Calu3 (cell line): ENCODE data around the gene PTPRF. TPM values are rescaled to one million over a fixed set of nuclear protein-coding genes. Genes with fewer than 3 reads are reported as not detected.
"Not testable (repeated sequence)": the region's sequence is repeated elsewhere in the genome, so short reads cannot be mapped to it uniquely, and the experiment has no call there.

Source experiments
- BruUV-seq: library from RNA; stranded (reverse); fragments of 400-500 nt; replicated peaks from 2 replicates; lab custom pipeline; 2021; lab: Mats Ljungman, UMichigan
- CTCF ChIA-PET: fragments of 300-600 bp; sonication (Branson Sonifier 250); formaldehyde crosslinking; loops from one replicate; lab custom pipeline; 2022; ENCODE audit warnings: antibody characterized with exemption; lab: Charles Lee
- DNase-seq: peaks from one replicate; pipeline ENCODE4 v3.0.0; 2022
- H3K27ac Mint-ChIP-seq: one replicate; pipeline ENCODE4 v1.8.0; 2022; ENCODE audit warnings: mixed read lengths; ENCODE audit not compliant: unreplicated experiment
- H3K27me3 Mint-ChIP-seq: one replicate; pipeline ENCODE4 v1.8.0; 2022; ENCODE audit warnings: mixed read lengths; ENCODE audit not compliant: unreplicated experiment
- H3K36me3 Mint-ChIP-seq: one replicate; pipeline ENCODE4 v1.8.0; 2022; ENCODE audit warnings: mild to moderate bottlenecking, moderate library complexity, mixed read lengths; ENCODE audit not compliant: insufficient read depth, unreplicated experiment
- H3K4me1 Mint-ChIP-seq: one replicate; pipeline ENCODE4 v1.8.0; 2022; ENCODE audit warnings: mild to moderate bottlenecking, low read depth, mixed read lengths; ENCODE audit not compliant: unreplicated experiment
- H3K4me3 Mint-ChIP-seq: one replicate; pipeline ENCODE4 v1.8.0; 2022; ENCODE audit warnings: mild to moderate bottlenecking, low read depth, moderate library complexity, mixed read lengths; ENCODE audit not compliant: unreplicated experiment
- H3K9me3 Mint-ChIP-seq: one replicate; pipeline ENCODE4 v1.8.0; 2022; ENCODE audit warnings: low read depth, mixed read lengths; ENCODE audit not compliant: unreplicated experiment
- intact Hi-C: fragments of 100-400 bp; cut with micrococcal nuclease; formaldehyde crosslinking; loops from one replicate; pipeline ENCODE4 v1.10.0; 2022; ENCODE audit not compliant: unreplicated experiment
- total RNA-seq: library from RNA; stranded (reverse); gene quantifications from 2 replicates; pipeline ENCODE4 v1.2.3, GENCODE V29; 2022
- TF ChIP-seq, protein P1 (sequence below): fragments of 200-600 bp; IDR thresholded peaks from one replicate; pipeline ENCODE4 v1.8.0; 2022; ENCODE audit warnings: antibody characterized with exemption; ENCODE audit not compliant: unreplicated experiment

The PTPRF gene
- total RNA-seq, 1 experiment from 2014 or later = 318 TPM

GRCh38 chr1:43545695-43546387 lies 15.2 kb downstream of the PTPRF start:
- no TSS peak for BruUV-seq
- Mint-ChIP-seq H3K27ac (peak overlapping the region; percentile 21), H3K4me3 (no peak overlapping the region)

DNA sequence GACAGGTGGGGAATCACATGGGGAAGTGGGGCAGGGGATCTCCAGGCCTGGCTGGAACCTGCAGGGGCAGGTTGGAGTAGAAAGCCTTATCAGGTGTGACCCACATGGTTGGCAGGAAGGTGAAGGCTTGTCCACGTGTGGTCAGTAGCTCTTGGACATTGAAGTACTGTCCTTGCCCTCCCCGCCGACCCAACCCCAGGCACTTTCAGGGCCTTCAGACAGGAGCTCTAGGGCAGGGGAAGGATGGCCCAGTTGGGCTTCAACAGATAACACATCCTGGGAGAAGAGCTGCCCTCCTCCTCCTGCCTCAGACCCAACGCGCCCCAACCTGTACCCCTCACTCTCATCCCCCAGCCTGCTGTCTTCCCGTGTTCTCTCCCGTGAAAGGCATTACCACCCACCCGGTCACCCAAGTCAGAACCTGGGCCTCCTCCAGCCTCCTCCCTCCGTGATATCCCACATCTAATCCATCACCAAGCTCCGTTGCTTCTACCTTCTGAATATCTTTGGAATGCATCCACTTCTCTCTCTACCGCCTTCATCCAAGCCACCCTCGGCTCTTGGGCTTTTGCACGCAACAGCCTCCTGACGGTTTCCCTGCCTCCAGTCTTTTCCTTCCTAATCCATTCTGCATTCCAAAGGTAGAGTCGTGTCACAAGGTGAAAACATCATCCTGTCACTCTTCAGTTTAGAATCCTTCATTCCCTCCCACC lies 15.9 kb downstream of the PTPRF start:
- H3K4me3 Mint-ChIP-seq = no peak overlapping the region
- DNase-seq = no peak
- no peaks in the 10 kb centered on the region for H3K9me3 Mint-ChIP-seq
- peaks cover 42% of the 10 kb centered on the region for H3K36me3 Mint-ChIP-seq
- intact Hi-C loops = no loop called here
- no TSS peak for BruUV-seq
- TF ChIP-seq, protein P1, sequence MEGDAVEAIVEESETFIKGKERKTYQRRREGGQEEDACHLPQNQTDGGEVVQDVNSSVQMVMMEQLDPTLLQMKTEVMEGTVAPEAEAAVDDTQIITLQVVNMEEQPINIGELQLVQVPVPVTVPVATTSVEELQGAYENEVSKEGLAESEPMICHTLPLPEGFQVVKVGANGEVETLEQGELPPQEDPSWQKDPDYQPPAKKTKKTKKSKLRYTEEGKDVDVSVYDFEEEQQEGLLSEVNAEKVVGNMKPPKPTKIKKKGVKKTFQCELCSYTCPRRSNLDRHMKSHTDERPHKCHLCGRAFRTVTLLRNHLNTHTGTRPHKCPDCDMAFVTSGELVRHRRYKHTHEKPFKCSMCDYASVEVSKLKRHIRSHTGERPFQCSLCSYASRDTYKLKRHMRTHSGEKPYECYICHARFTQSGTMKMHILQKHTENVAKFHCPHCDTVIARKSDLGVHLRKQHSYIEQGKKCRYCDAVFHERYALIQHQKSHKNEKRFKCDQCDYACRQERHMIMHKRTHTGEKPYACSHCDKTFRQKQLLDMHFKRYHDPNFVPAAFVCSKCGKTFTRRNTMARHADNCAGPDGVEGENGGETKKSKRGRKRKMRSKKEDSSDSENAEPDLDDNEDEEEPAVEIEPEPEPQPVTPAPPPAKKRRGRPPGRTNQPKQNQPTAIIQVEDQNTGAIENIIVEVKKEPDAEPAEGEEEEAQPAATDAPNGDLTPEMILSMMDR = no peak
- CTCF ChIA-PET = no interaction called here
- H3K27ac Mint-ChIP-seq = peak overlapping the region; percentile 21
- no peaks in the 10 kb centered on the region for H3K27me3 Mint-ChIP-seq
- H3K4me1 Mint-ChIP-seq = peaks cover 81% of the 10 kb centered on the region

More at GRCh38 chr1:43545695-43546387, 15.2 kb downstream of the PTPRF start:
- no peaks in the 10 kb centered on the region for H3K27me3 Mint-ChIP-seq
- H3K36me3 Mint-ChIP-seq = peaks cover 35% of the 10 kb centered on the region
- intact Hi-C loops = no loop called here
- no peaks in the 10 kb centered on the region for H3K9me3 Mint-ChIP-seq
- H3K4me1 Mint-ChIP-seq = peaks cover 74% of the 10 kb centered on the region
- CTCF ChIA-PET = no interaction called here
- TF ChIP-seq, protein P1 = no peak
- peak; percentile 77 for DNase-seq

- H3K9me3 Mint-ChIP-seq = no peaks in the 10 kb centered on the region
- TF ChIP-seq, protein P1 = no peak
- DNase-seq = no peak
- no peaks in the 10 kb centered on the region for H3K27me3 Mint-ChIP-seq
- peak overlapping the region; percentile 62 for H3K27ac Mint-ChIP-seq
- peaks cover 48% of the 10 kb centered on the region for H3K36me3 Mint-ChIP-seq
- intact Hi-C loops = no loop called here
- no TSS peak for BruUV-seq
- no peak overlapping the region for H3K4me3 Mint-ChIP-seq
- peaks cover 92% of the 10 kb centered on the region for H3K4me1 Mint-ChIP-seq
- CTCF ChIA-PET = interaction anchor here (0.7 kb wide), 1 partner anchor 10 kb away, joined by 3 read pairs; no protein-coding TSS in a partner anchor
These were observed 16.9 kb downstream of the PTPRF start for GRCh38 chr1:43547538-43548072.

DNA sequence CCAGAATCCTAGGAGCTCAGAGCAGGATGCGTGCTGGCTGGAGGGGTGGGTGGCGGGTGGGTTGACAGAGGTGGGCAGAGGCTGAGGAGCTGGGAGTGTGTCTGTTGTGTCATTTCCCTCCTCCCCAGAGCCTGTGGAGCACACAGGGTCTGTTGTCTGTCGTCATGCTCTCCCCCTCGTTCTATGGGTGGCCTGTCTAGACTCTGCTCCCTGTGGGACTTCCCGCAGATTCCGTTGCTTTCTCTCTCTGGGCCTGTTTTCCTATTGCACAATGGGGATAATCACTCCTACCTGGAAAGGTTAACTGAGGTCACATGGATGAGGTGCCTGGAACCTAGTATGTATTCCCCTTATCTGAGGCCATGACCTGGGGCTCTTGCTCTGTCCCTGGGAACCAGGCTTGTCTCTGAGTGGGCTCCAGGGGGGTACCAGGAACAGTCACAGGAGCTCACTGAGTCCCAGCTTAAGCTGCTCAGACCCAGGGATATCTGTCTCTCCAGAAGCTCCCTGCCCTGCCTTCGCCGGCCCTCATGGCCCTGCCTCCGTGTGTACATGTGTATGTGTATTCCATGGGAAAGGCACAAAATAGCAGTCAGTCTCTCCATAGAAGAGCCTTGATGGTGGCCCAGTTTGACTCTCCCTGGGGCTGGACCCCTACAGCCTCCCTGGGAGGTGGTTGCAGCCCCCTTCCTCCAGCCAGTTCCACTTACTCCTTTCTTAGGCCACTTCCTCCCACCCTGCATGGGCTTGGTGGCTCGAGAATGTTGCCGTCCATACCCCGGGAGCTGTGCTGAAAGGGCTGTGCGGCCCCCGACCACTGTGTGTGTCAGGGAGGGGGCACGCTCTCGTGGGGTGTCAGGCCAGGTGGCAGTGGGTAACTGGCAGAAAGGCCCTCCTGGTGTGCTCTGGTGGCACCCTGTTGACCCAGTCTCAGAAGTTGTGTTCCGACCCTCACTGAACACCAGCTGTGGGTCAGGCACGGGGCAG lies 17.9 kb downstream of the PTPRF start:
- Mint-ChIP-seq H3K27ac (peak overlapping the region; percentile 83), H3K9me3 (no peaks in the 10 kb centered on the region), H3K4me3 (no peak overlapping the region), H3K4me1 (peaks cover 86% of the 10 kb centered on the region), H3K36me3 (peaks cover 49% of the 10 kb centered on the region), H3K27me3 (no peaks in the 10 kb centered on the region)
- no TSS peak for BruUV-seq
- TF ChIP-seq, protein P1 = no peak
- DNase-seq = no peak
- CTCF ChIA-PET = interaction anchor here (0.8 to 2.5 kb wide), 2 partner anchors 12 to 18 kb away, joined by 3 to 18 read pairs; partner anchors contain the start of gene PTPRF
- intact Hi-C loops = no loop called here

DNA sequence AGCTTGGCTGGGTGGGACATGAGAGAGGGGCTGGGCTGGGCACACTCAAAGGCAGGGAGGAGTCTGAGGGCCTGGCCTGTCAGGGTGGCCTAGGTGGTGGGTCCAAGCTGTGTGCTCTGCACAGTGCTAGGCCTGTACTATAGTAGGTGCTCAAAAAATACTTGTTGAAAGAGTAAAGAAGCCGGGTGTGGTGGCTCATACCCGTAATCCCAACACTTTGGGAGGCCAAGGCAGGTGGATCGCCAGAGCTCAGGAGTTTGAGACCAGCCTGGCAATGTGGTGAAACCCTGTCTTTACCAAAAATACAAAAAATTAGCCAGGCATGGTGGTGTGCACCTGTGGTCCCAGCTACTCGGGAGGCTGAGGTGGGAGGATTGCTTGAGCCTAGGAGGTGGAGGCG lies 18.7 kb downstream of the PTPRF start:
- H3K9me3 Mint-ChIP-seq, intact Hi-C loops, BruUV-seq, DNase-seq, H3K27me3 Mint-ChIP-seq: not testable (repeated sequence)
- H3K27ac Mint-ChIP-seq = peak overlapping the region; percentile 83
- H3K36me3 Mint-ChIP-seq = peaks cover 57% of the 10 kb centered on the region
- CTCF ChIA-PET = interaction anchor here (0.8 to 2.5 kb wide), 3 partner anchors 13 to 19 kb away, joined by 3 to 18 read pairs (median 4); partner anchors contain the start of gene PTPRF
- peaks cover 81% of the 10 kb centered on the region for H3K4me1 Mint-ChIP-seq
- H3K4me3 Mint-ChIP-seq = peak overlapping the region; percentile 58
